GM23248 (cell line): ENCODE measurements around the gene FCER2. TPM values are rescaled to one million over a fixed set of nuclear protein-coding genes. Genes with fewer than 3 reads are reported as not detected.

Source experiments
- DNase-seq: peaks from one replicate; pipeline ENCODE4 v3.0.0-alpha.2; 2015
- H2AFZ ChIP-seq: fragments of 200-600 bp; sonication (generic); 2 replicates; pipeline ENCODE4 v1.6.1; 2016; ENCODE audit warnings: antibody characterized with exemption
- H3F3A ChIP-seq: fragments of 200-600 bp; sonication (generic); 2 replicates; pipeline ENCODE4 v1.6.1; 2016; ENCODE audit warnings: mild to moderate bottlenecking, antibody characterized with exemption, mixed run types; ENCODE audit not compliant: insufficient read depth
- H3K27ac ChIP-seq: fragments of 200-600 bp; sonication (generic); 2 replicates; pipeline ENCODE4 v1.5.1; 2016; ENCODE audit warnings: mild to moderate bottlenecking
- H3K27me3 ChIP-seq: fragments of 200-600 bp; sonication (generic); replicated peaks from 2 replicates; pipeline ENCODE4 v1.6.1; 2016; ENCODE audit warnings: mild to moderate bottlenecking; ENCODE audit not compliant: insufficient read depth
- H3K36me3 ChIP-seq: fragments of 200-600 bp; sonication (generic); 2 replicates; pipeline ENCODE4 v1.6.1; 2016; ENCODE audit warnings: low read depth, mild to moderate bottlenecking
- H3K4me1 ChIP-seq: fragments of 200-600 bp; sonication (generic); 2 replicates; pipeline ENCODE4 v1.6.1; 2016; ENCODE audit warnings: mild to moderate bottlenecking; ENCODE audit not compliant: insufficient read depth
- H3K4me2 ChIP-seq: fragments of 200-600 bp; sonication (generic); one replicate; pipeline ENCODE4 v1.6.1; 2016; ENCODE audit warnings: mild to moderate bottlenecking; ENCODE audit not compliant: unreplicated experiment
- H3K4me3 ChIP-seq: fragments of 200-600 bp; sonication (generic); 2 replicates; pipeline ENCODE4 v1.5.1; 2016; ENCODE audit warnings: mild to moderate bottlenecking
- H3K79me2 ChIP-seq: fragments of 200-600 bp; sonication (generic); 2 replicates; pipeline ENCODE4 v1.6.1; 2016; ENCODE audit warnings: mild to moderate bottlenecking; ENCODE audit not compliant: insufficient read depth
- H3K9ac ChIP-seq: fragments of 200-600 bp; sonication (generic); 2 replicates; pipeline ENCODE4 v1.6.1; 2016; ENCODE audit warnings: mild to moderate bottlenecking
- H3K9me2 ChIP-seq: fragments of 200-600 bp; sonication (generic); 2 replicates; pipeline ENCODE4 v1.6.1; 2016; ENCODE audit warnings: mixed run types, mild to moderate bottlenecking, moderate library complexity; ENCODE audit not compliant: insufficient read depth
- H3K9me3 ChIP-seq: fragments of 200-600 bp; sonication (generic); one replicate; pipeline ENCODE4 v1.6.1; 2017; ENCODE audit warnings: low read depth
- H4K20me1 ChIP-seq: fragments of 200-600 bp; sonication (generic); 2 replicates; pipeline ENCODE4 v1.6.0; 2016; ENCODE audit not compliant: insufficient read depth
- EZH2 ChIP-seq: fragments of 200-600 bp; sonication (generic); IDR thresholded peaks from 2 replicates; pipeline ENCODE4 v1.6.1; 2018; ENCODE audit warnings: antibody characterized with exemption, mild to moderate bottlenecking; ENCODE audit not compliant: insufficient read depth, poor library complexity, severe bottlenecking
- EZH2phosphoT487 ChIP-seq: fragments of 200-600 bp; sonication (generic); IDR thresholded peaks from 2 replicates; pipeline ENCODE4 v1.6.1; 2018; ENCODE audit warnings: antibody characterized with exemption, moderate library complexity, mild to moderate bottlenecking, low read depth; ENCODE audit not compliant: insufficient read depth
- WGBS, 2 experiments: methylation state at CpG; one replicate each; pipeline ENCODE4 v1.1.6; 2015 to 2017; ENCODE audit warnings: low lambda C conversion rate in 2 of 2, low coverage in 1 of 2; ENCODE audit errors: missing lambda C conversion rate in 2 of 2; 5-methylcytosine and 5-hydroxymethylcytosine counted together
- in situ Hi-C: fragments of 300-500 bp; cut with MboI; formaldehyde crosslinking; loops from 2 replicates; pipeline ENCODE4 v1.15.0; 2020
- polyA plus RNA-seq: library from polyadenylated mRNA; unstranded; fragments of >200 nt; fragmentation: Nextera tagmentation; extraction: Ambion mirVana; gene quantifications from 2 replicates; pipeline ENCODE4 v1.2.1, GENCODE V29; 2016
- total RNA-seq: library from RNA; depleted of rRNA; stranded (reverse); fragments of >200 nt; shearing (Covaris generic); gene quantifications from 2 replicates; pipeline ENCODE4 v1.2.3, GENCODE V29; 2014

The FCER2 gene
- total and polyA plus RNA-seq, 2 experiments from 2014 or later: not detected

- H3K9me3 ChIP-seq: no peaks in the 10 kb centered on the region
- no peaks in the 10 kb centered on the region for H3F3A ChIP-seq
- peaks cover 18% of the 10 kb centered on the region for H3K79me2 ChIP-seq
- 0 out of 2 replicates have a peak, but pooled peaks cover 3% of the 10 kb centered on the region for H3K36me3 ChIP-seq
- no peak for DNase-seq
- H4K20me1 ChIP-seq: no peaks in the 10 kb centered on the region
- no peaks in the 10 kb centered on the region for H3K9me2 ChIP-seq
- peak overlapping the region; percentile 93 for H2AFZ ChIP-seq
- no peak overlapping the region for H3K27ac ChIP-seq
- peaks cover 11% of the 10 kb centered on the region; the same call in 1 of the 2 replicates for H3K27me3 ChIP-seq
- 42 to 47% methylated on average over 21 to 22 of the region's 22 CpGs for WGBS, 2 experiments
- in situ Hi-C loops: loop anchor here (10.0 kb wide), 1 partner anchor 115 kb away; no protein-coding TSS in a partner anchor
- H3K4me2 ChIP-seq: peak overlapping the region; percentile 99
- H3K9ac ChIP-seq: peak overlapping the region; percentile 36; the same call in 1 of the 2 replicates
- peak overlapping the region; percentile 83 for H3K4me3 ChIP-seq
- no peaks in the 10 kb centered on the region for H3K4me1 ChIP-seq
- TF ChIP-seq EZH2 (no peak), EZH2phosphoT487 (no peak)
Measured at GRCh38 chr19:7679771-7680605, 21.9 kb downstream of the FCER2 start.

GRCh38 chr19:7678971-7679751 lies 22.8 kb downstream of the FCER2 start:
- H3F3A ChIP-seq: no peaks in the 10 kb centered on the region
- H3K9me3 ChIP-seq: no peaks in the 10 kb centered on the region
- 44 to 46% methylated on average over 28 to 30 of the region's 30 CpGs for WGBS, 2 experiments
- H4K20me1 ChIP-seq: no peaks in the 10 kb centered on the region
- H3K4me3 ChIP-seq: no peak overlapping the region
- DNase-seq: no peak
- no peak overlapping the region for H3K4me2 ChIP-seq
- peaks cover 18% of the 10 kb centered on the region for H3K79me2 ChIP-seq
- H3K9ac ChIP-seq: no peak overlapping the region
- H3K4me1 ChIP-seq: no peaks in the 10 kb centered on the region
- no peaks in the 10 kb centered on the region for H3K9me2 ChIP-seq
- H3K27ac ChIP-seq: no peak overlapping the region
- no peak for TF ChIP-seq EZH2
- no peak for TF ChIP-seq EZH2phosphoT487
- H2AFZ ChIP-seq: no peak overlapping the region
- peaks cover 11% of the 10 kb centered on the region; the same call in 1 of the 2 replicates for H3K27me3 ChIP-seq
- in situ Hi-C loops: loop anchor here (10.0 kb wide), 1 partner anchor 114 kb away; no protein-coding TSS in a partner anchor
- H3K36me3 ChIP-seq: 0 out of 2 replicates have a peak, but pooled peaks cover 3% of the 10 kb centered on the region

GRCh38 chr19:7677669-7678311 lies 24.1 kb downstream of the FCER2 start:
- H3K9me2 ChIP-seq: no peaks in the 10 kb centered on the region
- peaks cover 11% of the 10 kb centered on the region; the same call in 1 of the 2 replicates for H3K27me3 ChIP-seq
- H3K27ac ChIP-seq: no peak overlapping the region
- no peak overlapping the region for H3K4me2 ChIP-seq
- WGBS, 2 experiments: 29 to 34% methylated on average over 11 to 12 of the region's 12 CpGs
- H4K20me1 ChIP-seq: no peaks in the 10 kb centered on the region
- H3K9ac ChIP-seq: no peak overlapping the region
- H3F3A ChIP-seq: no peaks in the 10 kb centered on the region
- no peak for TF ChIP-seq EZH2
- in situ Hi-C loops: loop anchor here (10.0 kb wide), 1 partner anchor 113 kb away; no protein-coding TSS in a partner anchor
- H3K36me3 ChIP-seq: no peaks in the 10 kb centered on the region
- H3K4me1 ChIP-seq: no peaks in the 10 kb centered on the region
- no peak overlapping the region for H2AFZ ChIP-seq
- no peaks in the 10 kb centered on the region for H3K9me3 ChIP-seq
- H3K4me3 ChIP-seq: no peak overlapping the region
- DNase-seq: no peak
- peaks cover 18% of the 10 kb centered on the region for H3K79me2 ChIP-seq

GRCh38 chr19:7676854-7677253 lies 25.1 kb downstream of the FCER2 start, which contains the start of gene MCEMP1:
MCEMP1 (plus strand) TSS chr19:7677090; CDS start chr19:7677121, 31 bp downstream.
- Histone ChIP-seq H3K4me1 (no peaks in the 10 kb centered on the region), H2AFZ (no peak within 1 kb of the TSS), H3K9ac (no peak within 1 kb of the TSS), H3K27me3 (peaks cover 11% of the 10 kb centered on the region; the same call in 1 of the 2 replicates), H3K36me3 (no peaks in the 10 kb centered on the region), H3K79me2 (peaks cover 12% of the 10 kb centered on the region), H4K20me1 (no peaks in the 10 kb centered on the region), H3K4me2 (no peak within 1 kb of the TSS), H3F3A (no peaks in the 10 kb centered on the region), H3K4me3 (no peak within 1 kb of the TSS), H3K27ac (no peak within 1 kb of the TSS), H3K9me3 (no peaks in the 10 kb centered on the region), H3K9me2 (no peaks in the 10 kb centered on the region)
- TF ChIP-seq EZH2phosphoT487 (no peak), EZH2 (no peak)
- no peak for DNase-seq
- WGBS, 2 experiments: 51 to 52% methylated on average over 10 of the region's 10 CpGs
- in situ Hi-C loops: loop anchor here (10.0 kb wide), 1 partner anchor 112 kb away; no protein-coding TSS in a partner anchor
